K562 (cell line): ENCODE measurements around the gene PHLDA3. TPM values are rescaled to one million over a fixed set of nuclear protein-coding genes. Genes with fewer than 3 reads are reported as not detected.
A peak's percentile ranks its signal among the peaks of the same experiment; 100 is the strongest.

Source experiments
- C11orf30 ChIP-seq: fragments of 450-650 bp; IDR thresholded peaks from 2 replicates; pipeline ENCODE4 v1.6.1; 2016; ENCODE audit warnings: low read depth, mild to moderate bottlenecking
- CUX1 ChIP-seq: fragments of 200-800 bp; sonication (Bioruptor generic); IDR thresholded peaks from 2 replicates; pipeline ENCODE4 v1.6.1; 2016; ENCODE audit warnings: missing genetic modification characterization, missing compliant biosample characterization
- ETV6 ChIP-seq, 3 experiments: fragments of 150-350 bp in 1 of 3; sonication (generic) in 1 of 3; formaldehyde crosslinking in 1 of 3; IDR thresholded peaks; 2 replicates each; pipeline versions ENCODE4 v1.6.1 to v1.8.0; 2014 to 2022; ENCODE audit warnings: borderline replicate concordance in 2 of 3, low read depth in 2 of 3, antibody characterized with exemption in 1 of 3, low read length in 1 of 3, mild to moderate bottlenecking in 1 of 3, missing genetic modification reagents in 1 of 3
- FOXM1 ChIP-seq, 2 experiments: fragments of 450-650 bp in 1 of 2; sonication (generic) in 1 of 2; formaldehyde crosslinking in 1 of 2; IDR thresholded peaks; 2 replicates each; pipeline versions ENCODE4 v1.6.1 to v1.9.0; 2017 to 2022; ENCODE audit warnings: low read depth in 2 of 2, mild to moderate bottlenecking in 2 of 2, missing genetic modification reagents in 1 of 2, moderate library complexity in 1 of 2
- GATAD2B ChIP-seq: fragments of 450-650 bp; IDR thresholded peaks from 2 replicates; pipeline ENCODE4 v1.6.1; 2017; ENCODE audit warnings: mild to moderate bottlenecking, borderline replicate concordance
- HLTF ChIP-seq: fragments of 450-650 bp; IDR thresholded peaks from 2 replicates; pipeline ENCODE4 v1.6.1; 2016
- NCOA2 ChIP-seq, 2 experiments: fragments of 450-650 bp; IDR thresholded peaks; 2 replicates each; pipeline ENCODE4 v1.6.1; 2018; ENCODE audit warnings: mild to moderate bottlenecking in 2 of 2, moderate library complexity in 1 of 2; ENCODE audit not compliant: partially characterized antibody in 2 of 2
- NR4A1 ChIP-seq, 2 experiments: fragments of 250-450 bp in 1 of 2; fragments of 450-650 bp in 1 of 2; sonication (Bioruptor Pico) in 1 of 2; IDR thresholded peaks; 2 replicates each; pipeline versions ENCODE4 v1.4.0 to v1.6.1; 2016 to 2020; ENCODE audit warnings: mild to moderate bottlenecking in 2 of 2, missing compliant biosample characterization in 1 of 2, missing genetic modification characterization in 1 of 2, moderate library complexity in 1 of 2
- RAD51 ChIP-seq: fragments of 450-650 bp; IDR thresholded peaks from 2 replicates; pipeline ENCODE4 v1.7.1; 2016; ENCODE audit warnings: low read depth, mild to moderate bottlenecking, borderline replicate concordance
- SAFB2 ChIP-seq: fragments of 200-400 bp; formaldehyde crosslinking; IDR thresholded peaks from 2 replicates; pipeline ENCODE4 v1.6.1; 2018; ENCODE audit warnings: borderline replicate concordance, low read length, low read depth, moderate library complexity; ENCODE audit not compliant: severe bottlenecking
- SETDB1 ChIP-seq: IDR thresholded peaks from one replicate; pipeline ENCODE4 v1.6.1; 2012; ENCODE audit warnings: low read length, control low read depth, inconsistent platforms
- SRSF3 ChIP-seq: fragments of 200-400 bp; formaldehyde crosslinking; IDR thresholded peaks from 2 replicates; pipeline ENCODE4 v1.6.1; 2016; ENCODE audit warnings: mild to moderate bottlenecking, low read length, moderate library complexity; ENCODE audit not compliant: insufficient read depth
- ZFP1 ChIP-seq: fragments of 450-650 bp; formaldehyde crosslinking; IDR thresholded peaks from 2 replicates; pipeline ENCODE4 v1.4.0; 2020; ENCODE audit warnings: mild to moderate bottlenecking, mixed read lengths
- ZNF398 ChIP-seq: fragments of 250-450 bp; sonication (Bioruptor Pico); IDR thresholded peaks from 2 replicates; pipeline ENCODE4 v1.8.0; 2021; ENCODE audit warnings: moderate library complexity, mild to moderate bottlenecking, inconsistent platforms
- polyA plus RNA-seq, 8 experiments: library from polyadenylated mRNA; depleted of rRNA in 4 of 8; stranded (reverse) in 5 of 8; unstranded in 3 of 8; fragments of >200 nt; fragmentation: Nextera tagmentation in 2 of 8; fragmentation: Illumina TruSeq in 1 of 8; extraction: Ambion mirVana in 2 of 8; extraction: Trizol in 1 of 8; gene quantifications; 2 replicates each; pipeline versions ENCODE4 v1.2.1 to v1.2.3, GENCODE V29; 2011 to 2014; ENCODE audit warnings: inconsistent platforms in 1 of 8, missing spikeins in 1 of 8
- total RNA-seq, 7 experiments: library from RNA; depleted of rRNA in 6 of 7; stranded (reverse); fragments of >200 nt in 6 of 7; fragmentation: Illumina TruSeq in 2 of 7; extraction: Trizol in 2 of 7; gene quantifications; 2 replicates each; pipeline versions ENCODE4 v1.2.1 to v1.2.3, GENCODE V29; 2011 to 2021; ENCODE audit warnings: low replicate concordance in 1 of 7
- TF ChIP-seq, protein P1 (sequence below), 2 experiments: fragments of 450-650 bp in 1 of 2; sonication (generic) in 1 of 2; formaldehyde crosslinking in 1 of 2; IDR thresholded peaks in 1 of 2; conservative IDR thresholded peaks in 1 of 2; 2 replicates each; pipeline versions ENCODE4 v1.6.1 to v1.8.1; 2016 to 2023; ENCODE audit warnings: mild to moderate bottlenecking in 2 of 2, moderate library complexity in 2 of 2, inconsistent platforms in 1 of 2, missing genetic modification reagents in 1 of 2
- TF ChIP-seq, protein P2 (sequence below): fragments of 250-450 bp; sonication (Bioruptor Pico); IDR thresholded peaks from 2 replicates; pipeline ENCODE4 v1.8.0; 2021; ENCODE audit warnings: moderate library complexity, mild to moderate bottlenecking, inconsistent platforms

The PHLDA3 gene
- total and polyA plus RNA-seq, 9 of the 15 experiments (the other 6 are each of a cell fraction or from before 2014, with no cell fraction given) = 0.11 to 0.27 TPM; not detected in 7

DNA sequence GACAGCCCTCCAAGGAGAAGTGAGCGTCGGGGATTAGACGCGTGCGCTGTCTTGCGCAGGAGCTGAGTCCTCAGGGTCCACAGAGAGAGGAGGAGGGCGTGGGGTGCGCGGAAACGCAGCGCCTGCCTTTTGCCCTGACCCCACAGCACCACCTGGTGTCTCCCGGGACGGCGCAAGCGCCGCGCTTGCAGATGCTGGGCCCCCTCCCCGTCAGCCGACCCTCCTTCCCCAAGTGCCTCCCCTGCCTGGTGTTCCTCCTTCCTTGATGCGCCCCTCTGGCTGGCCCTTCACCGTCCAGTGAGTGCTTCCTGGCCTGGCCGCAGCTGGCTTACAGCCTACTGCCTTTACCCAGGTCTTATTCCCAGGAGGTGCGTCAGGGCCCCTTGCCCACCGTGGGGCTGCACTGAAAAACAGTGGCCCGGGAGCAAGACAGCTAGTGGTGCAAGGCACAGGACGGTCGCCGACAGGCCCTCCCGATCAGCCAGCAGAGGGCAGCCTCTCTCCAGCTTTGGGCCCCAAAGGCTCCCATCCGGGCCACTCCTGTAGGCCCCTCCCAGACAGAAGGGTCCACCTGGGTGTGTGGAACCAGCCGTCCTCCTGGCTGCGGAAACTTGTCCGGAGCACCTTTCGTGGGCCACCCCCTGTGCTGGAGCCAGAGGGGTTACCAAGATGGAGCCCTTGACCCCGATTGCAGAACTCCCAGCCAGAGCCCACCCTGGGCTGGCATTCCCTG, 12.9 kb upstream of the PHLDA3 start (continued):
- TF ChIP-seq NR4A1 (CRISPR knock-in tag; IDR thresholded peaks at IDR 0.05) (no peak), NR4A1 (tag; IDR thresholded peaks at IDR 0.05) (no peak), ETV6 (IDR thresholded peaks at IDR 0.05; ENCODE audit: borderline replicate concordance in 1 of 2, low read depth in 2 of 2, low read length in 1 of 2) (no peak), ETV6 (CRISPR knock-in tag; IDR thresholded peaks at IDR 0.05; ENCODE audit: borderline replicate concordance) (no peak), GATAD2B (no peak; the same call in 1 of the 2 replicates), ZNF398 (CRISPR knock-in tag) (no peak), HLTF (no peak; the same call in 1 of the 2 replicates), NCOA2 (IDR thresholded peaks at IDR 0.05; ENCODE audit: partially characterized antibody in 2 of 2) (no peak), RAD51 (no peak), C11orf30 (no peak), SRSF3 (no peak), CUX1 (CRISPR knock-in tag) (no peak), FOXM1 (IDR thresholded peaks at IDR 0.05; ENCODE audit: low read depth) (no peak), FOXM1 (CRISPR knock-in tag; IDR thresholded peaks at IDR 0.05; ENCODE audit: low read depth) (peak; percentile 80; the same call in 1 of the 2 replicates), ZFP1 (CRISPR knock-in tag) (no peak), SETDB1 (no peak), SAFB2 (no peak)
- TF ChIP-seq, protein P1, sequence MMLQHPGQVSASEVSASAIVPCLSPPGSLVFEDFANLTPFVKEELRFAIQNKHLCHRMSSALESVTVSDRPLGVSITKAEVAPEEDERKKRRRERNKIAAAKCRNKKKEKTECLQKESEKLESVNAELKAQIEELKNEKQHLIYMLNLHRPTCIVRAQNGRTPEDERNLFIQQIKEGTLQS (IDR thresholded peaks at IDR 0.05) = no peak
- TF ChIP-seq, protein P1 (CRISPR knock-in tag; conservative IDR thresholded peaks at IDR 0.05) = no peak
- TF ChIP-seq, protein P2, sequence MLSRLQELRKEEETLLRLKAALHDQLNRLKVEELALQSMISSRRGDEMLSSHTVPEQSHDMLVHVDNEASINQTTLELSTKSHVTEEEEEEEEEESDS (CRISPR knock-in tag) = no peak
